HG03565 (cell line): ENCODE data around the gene FEV.

Source experiments
- ATAC-seq: cut with Tn5 transposase; IDR thresholded peaks from one replicate; pipeline ENCODE4 v1.9.1; 2021; ENCODE audit warnings: mild to moderate bottlenecking, moderate library complexity; ENCODE audit not compliant: unreplicated experiment

Gene FEV

DNA sequence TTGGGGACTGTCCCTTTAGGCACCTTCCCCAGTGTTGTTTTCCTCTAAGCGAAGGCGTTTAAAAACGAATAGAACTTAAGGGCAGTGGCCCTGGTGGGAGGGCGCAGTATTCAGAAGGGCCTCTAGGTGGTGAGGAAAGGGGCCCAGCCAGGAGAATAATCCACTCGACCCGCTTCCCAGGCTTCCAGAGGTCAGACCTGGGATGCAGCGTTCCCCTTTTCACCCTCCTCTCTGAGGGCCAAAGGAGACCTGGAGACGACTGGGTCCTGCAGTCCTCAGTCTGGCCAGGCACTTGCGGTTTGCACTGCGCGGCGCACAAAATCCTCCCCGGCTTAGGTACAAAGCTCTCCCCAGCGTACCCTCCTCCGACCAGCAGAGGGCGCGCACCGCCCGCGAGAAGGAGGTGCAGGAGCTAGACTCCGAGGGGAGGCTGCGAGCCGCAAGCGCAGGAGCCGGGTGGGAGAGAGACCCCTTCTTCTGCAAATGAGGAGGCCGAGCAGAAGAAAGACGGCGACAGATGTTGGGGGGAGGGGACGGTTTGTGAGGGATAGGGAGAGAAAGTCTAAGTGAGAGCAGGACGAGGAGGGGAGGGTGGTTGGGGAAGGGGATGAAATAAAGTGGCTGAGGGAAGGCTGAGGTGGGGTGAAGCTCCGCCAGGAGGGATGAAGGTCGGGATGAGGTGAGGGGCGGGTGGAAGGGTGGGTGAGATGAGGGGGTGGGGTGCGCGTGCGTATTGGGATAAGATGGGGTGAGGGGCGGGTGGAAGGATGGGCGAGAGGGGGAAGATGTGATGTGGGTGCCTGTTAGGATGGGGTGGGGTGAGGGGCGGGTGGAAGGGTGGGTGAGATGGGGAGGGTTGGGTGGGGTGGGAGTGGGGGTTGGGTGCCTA is 4.9 kb downstream of the FEV start:
- ATAC-seq = peak; percentile 87

DNA sequence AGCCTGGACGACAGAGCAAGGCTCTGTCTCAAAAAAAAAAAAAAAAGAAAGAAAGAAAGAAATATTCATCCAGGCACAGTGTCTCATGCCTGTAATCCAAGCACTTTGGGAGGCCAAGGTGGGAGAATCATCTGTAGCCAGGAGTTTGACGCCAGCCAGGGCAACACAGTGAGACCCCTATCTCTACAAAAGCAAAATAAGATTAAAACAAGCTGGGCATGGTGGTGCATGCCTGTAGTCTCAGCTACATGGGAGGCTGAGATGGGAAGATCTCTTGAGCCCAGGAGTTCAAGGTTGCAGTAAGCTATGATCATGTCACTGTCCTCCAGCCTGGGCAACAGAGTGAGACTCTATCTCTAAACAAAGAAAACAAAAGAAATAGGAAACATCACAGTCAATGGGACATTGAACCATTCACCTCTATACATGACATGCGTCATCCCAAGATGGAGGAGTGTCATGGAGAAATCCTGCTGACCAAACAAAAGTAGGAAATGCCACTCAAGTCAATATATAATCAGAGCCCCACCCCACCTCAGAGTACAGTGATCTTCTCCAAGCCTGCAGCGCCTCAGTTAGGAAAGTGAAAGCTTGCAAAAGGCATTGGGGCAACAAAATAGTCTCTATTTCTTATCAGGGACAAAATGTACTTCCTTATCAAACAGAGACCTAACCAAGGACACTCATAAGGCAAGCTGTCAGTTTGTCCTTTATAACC is 9.8 kb downstream of the FEV start:
- ATAC-seq = no peak

DNA sequence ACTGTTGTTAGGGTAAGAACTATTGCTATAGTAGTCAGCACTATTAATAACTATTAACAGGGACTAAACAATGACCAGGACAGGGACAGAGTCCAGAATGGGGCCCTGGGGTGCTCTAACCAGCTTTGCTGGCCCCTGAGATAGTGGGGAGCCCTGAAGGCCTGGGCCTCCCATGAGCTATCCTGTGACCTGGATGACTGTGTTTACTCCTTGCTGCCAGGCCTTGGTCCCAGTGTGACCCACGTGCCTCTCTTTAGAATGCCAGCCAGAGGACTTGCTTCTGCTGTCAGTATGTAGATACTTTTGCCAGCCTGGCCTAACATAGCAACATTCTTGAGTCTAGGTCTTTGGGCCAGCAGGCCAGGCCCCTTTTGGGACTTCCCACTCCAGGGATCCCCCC is 14.1 kb downstream of the FEV start:
- no peak for ATAC-seq

DNA sequence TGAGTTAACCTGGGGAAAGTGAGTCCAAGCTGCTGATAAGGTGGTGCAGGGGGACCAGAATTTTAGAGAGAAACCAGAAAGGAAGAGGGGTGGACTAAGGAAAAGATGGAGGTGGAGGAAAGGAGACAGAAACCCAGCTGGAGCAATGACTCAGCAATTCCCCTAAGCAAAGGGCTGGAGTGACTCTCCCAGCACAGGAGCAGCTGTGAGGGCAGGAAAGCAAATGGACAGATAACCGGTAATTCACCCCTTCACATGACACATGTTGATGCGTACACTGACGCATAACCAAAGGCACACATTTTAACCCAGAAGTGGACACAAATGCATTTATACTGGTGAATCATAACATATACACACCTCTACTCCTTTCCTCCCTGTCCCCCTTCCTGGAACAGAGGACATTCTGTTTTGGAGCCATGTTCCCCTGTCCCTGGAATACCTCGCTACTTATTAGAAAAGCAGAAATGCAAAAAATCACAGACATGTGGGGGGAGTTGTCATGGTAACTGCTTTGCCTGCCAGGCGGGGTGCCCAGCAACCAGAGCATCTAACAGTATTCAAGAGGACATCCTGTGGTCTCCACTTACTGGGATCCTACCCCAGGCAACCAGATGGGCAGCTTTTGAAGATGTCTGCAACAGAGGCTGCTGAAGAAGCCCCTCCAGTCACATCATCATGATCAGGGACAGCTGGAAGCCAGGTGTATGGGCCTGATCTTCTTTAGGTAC is 20.8 kb downstream of the FEV start:
- no peak for ATAC-seq

DNA sequence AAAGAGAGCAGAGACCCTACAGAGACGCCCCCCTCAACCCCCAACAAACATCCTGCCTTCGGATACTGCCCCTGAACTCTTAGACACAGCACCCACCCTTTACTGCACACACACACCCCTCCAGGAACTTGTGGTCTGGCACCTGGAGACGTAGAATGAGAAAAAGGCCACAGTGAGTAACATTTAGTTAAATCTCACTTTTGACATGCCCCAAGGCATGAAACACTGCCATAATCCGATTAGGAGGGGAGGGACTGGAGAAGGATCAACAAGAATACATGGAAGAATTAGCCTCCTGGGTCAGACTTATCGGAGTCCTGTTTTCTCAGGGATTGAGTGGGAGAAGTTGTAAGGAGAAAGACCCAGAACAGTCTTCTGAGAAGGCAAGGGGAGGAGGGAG is 21.4 kb downstream of the FEV start:
- no peak for ATAC-seq

DNA sequence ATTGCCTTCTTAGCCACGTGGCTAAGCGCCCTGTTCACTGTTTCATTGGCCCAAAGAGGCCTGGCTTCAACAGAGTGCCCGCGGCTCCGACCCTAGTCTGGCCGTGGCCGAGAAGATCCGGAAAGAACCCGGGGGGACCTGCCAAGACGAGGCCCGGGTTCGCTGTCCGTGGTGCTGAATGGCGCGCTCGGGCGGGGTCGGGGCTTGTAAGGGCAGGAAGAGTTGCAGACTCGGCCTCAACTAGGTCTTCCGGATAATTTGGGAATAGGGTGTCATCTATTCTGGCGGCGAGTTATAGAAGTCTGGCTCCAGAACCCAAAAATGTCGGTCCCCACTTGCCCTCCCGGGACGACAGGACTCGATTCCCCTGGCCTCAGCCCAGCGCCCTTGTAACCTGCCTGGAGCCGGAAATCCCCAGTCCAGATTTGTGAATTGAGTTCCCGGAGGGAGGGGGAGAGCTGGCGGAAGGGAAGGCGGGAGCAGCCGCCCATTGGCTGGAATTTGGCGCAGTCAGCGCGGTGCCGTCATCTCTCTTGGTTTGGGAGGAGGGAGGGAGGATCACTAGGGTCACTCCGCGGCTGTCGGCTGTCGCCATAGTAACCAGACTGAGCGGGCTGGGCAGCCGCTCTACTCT is 22.0 kb downstream of the FEV start:
- no peak for ATAC-seq

DNA sequence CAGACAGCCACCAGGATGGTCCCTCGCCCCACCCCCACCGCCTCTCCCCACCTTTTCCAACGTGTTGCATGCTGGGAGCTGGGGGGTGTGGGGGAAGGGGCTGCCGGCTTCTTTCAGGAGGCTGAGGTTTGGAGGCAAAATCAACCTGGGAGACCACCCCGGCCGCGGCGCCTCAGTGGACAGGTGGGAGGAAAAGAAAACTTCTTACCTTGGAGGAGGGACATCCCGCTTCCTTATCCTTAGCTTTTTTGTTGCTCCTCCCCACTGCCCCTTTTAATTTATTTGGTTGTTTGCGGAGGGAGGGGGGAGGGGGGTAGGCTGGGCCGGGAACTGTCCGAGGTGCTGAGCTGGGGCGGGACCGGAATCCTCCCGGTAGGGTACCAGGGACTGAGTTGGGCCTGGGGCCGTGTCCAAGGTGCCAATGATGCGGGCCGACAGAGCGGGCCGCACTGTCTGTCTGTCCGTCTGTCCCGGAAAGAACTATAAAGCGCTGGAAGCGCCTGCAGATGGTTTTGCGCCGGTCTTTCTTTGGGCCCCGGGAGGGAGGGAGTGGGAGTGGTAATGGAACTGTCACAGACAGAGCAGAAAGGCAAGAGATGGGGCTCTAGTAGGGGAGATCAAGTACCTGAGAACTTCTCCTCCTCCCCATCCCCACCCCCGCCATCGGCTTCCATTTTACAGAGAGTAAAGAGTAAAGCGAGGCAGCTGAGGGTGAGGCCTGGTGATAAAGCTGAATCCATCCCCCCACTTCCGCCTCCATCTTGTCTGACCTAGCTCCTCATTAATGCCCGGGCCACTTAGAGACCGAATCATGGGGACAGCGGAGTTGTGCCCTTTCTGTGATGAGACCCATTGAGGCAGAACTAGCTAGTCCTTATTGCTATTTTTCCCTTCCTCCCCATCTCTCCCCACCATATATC is 23.1 kb downstream of the FEV start:
- no peak for ATAC-seq

DNA sequence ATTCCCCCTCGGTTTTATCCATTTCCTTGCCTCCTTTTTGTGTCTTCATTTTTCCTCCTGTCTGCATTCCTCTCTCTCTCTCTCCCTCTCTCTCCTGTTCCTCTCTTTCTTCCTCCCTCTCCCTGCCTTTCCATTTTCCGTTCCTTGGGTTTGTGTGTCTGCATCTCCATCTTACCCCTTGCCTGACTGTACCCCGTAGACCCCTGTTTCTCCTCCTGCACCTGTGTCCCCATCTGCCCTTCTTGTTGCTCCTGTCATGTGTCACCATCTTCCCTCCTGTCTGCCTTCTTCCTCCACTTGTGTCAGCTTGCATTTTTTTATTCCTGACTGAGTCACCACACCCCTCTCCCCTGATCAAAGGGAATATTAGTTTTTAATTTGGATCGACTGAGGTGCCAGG is 23.8 kb downstream of the FEV start:
- no peak for ATAC-seq

DNA sequence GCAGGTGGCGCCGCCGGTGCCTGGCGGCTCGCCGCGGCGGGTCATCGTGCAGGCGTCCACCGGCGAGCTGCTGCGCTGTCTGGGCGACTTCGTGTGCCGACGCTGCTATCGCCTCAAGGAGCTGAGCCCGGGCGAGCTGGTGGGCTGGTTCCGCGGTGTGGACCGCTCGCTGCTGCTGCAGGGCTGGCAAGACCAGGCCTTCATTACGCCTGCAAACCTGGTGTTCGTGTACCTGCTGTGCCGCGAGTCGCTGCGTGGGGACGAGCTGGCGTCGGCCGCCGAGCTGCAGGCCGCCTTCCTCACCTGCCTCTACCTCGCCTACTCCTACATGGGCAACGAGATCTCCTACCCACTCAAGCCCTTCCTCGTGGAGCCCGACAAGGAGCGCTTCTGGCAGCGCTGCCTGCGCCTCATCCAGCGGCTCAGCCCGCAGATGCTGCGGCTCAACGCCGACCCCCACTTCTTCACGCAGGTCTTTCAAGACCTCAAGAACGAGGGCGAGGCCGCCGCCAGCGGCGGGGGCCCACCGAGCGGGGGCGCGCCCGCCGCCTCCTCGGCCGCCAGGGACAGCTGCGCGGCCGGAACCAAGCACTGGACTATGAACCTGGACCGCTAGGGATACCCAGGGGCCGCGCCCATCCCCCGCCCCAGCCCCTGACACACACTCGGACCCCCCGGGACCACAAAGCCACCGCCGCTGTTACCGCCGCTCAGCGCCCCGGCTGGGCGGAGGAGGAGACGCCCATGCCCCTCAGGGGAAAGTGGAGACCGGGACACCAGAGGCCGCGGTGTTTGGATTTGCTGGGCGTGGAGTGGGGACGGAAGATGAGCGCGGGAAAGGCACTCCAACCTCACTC is 24.4 kb downstream of the FEV start:
- ATAC-seq = no peak

DNA sequence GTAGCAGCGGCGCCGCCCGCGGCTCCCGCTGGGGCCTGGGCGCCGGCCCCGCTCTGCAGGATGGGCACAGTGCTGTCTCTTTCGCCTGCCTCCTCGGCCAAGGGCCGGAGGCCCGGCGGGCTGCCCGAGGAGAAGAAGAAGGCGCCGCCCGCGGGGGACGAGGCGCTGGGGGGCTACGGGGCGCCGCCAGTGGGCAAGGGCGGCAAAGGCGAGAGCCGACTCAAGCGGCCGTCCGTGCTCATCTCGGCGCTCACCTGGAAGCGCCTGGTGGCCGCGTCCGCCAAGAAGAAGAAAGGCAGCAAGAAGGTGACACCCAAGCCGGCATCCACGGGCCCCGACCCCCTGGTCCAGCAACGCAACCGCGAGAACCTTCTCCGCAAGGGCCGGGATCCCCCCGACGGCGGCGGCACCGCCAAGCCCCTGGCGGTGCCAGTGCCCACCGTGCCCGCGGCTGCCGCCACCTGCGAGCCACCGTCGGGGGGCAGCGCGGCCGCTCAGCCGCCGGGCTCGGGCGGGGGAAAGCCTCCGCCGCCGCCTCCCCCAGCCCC is 25.1 kb downstream of the FEV start:
- ATAC-seq = peak; percentile 14

DNA sequence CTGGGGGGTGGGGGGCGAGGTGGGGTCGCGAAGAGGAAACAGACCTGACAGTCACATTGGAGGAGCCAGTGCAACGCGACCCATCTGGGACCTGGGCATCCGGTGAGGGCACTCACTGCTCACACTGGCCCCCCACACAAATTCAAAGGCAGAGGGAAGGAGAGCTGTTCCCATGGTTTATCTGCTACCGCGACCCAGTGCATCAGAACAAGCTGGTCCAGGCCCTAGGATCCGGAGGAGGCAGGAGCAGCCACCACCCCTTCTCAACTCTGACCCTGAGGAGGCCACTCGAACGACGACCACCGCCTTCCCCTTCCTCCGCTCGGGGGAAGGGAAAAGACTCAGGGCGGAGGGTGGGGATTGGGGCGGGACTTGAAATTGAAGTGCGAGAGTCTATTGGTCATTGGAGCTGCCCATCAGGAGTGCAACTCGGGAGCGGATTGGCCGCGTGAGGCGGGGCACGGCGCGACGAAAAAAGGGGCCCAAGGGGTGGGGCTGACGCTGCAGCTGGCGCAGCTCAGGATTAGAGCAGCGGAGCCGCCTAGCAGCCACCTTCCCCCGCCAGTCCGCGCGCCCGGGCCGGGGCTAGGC is 25.7 kb downstream of the FEV start, which contains the start of gene CDK5R2:
Gene CDK5R2, plus strand, starts transcription at position 526 of the 591 bp plus-strand sequence. CDS start 155 bp downstream, outside the sequence.
- ATAC-seq = peak; percentile 94

DNA sequence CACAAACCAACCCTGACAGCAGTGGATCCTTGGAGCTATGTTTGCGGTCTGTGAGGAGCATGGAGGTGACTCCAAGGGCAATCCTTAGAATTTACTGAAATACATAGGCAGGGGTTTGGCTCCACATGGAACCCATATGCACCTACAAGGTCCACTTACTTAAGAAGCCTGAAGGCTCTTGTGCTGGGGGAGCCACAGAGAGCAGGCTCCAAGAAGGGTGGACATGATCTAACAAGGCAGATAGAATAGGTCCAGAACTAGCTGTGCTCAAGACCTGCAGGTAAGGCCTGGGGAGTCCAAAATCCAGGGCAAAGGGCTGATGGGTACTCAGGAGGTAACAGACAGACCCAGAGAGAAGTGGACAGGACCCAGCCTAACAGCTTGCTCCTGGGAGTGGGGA is 26.7 kb downstream of the FEV start:
- ATAC-seq = no peak

DNA sequence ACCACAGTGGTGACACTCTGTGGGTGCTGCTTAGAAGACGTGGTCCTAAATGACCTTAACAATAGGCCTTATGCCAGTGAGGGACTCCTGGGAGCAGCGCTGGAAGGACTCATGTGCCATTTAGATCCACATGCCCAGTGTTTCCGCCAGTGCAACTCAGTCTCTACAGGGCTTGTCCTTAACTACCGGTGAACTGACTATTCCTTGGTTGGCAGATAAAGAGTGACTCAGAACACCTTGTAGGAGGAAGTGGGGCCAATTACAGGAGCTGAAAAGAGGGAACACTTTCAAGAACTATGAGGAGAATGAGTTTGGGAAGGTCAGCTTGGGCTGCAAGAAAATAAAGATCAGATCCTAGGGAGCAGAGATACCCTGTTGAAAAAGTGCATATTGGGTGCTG is 27.3 kb downstream of the FEV start:
- ATAC-seq = no peak

DNA sequence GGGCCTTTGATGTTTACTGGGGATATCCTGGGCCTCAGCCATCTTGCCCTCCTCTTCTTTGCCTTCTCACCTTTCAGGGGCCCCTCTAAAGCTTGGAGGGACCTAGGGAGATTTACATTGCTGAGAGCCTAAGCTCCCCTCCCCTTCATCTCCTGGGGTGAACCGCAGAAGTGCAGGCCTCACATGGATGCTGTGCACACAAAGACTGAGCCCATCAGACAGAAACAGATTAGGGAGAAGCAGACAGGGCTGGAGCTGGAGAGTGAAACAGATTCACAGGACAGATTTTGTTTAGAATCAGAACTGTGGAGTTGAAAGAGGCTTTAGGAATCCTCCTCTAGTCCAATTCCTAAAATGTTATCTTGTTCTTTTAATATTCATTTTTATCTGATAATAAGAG is 28.9 kb downstream of the FEV start:
- ATAC-seq = no peak

DNA sequence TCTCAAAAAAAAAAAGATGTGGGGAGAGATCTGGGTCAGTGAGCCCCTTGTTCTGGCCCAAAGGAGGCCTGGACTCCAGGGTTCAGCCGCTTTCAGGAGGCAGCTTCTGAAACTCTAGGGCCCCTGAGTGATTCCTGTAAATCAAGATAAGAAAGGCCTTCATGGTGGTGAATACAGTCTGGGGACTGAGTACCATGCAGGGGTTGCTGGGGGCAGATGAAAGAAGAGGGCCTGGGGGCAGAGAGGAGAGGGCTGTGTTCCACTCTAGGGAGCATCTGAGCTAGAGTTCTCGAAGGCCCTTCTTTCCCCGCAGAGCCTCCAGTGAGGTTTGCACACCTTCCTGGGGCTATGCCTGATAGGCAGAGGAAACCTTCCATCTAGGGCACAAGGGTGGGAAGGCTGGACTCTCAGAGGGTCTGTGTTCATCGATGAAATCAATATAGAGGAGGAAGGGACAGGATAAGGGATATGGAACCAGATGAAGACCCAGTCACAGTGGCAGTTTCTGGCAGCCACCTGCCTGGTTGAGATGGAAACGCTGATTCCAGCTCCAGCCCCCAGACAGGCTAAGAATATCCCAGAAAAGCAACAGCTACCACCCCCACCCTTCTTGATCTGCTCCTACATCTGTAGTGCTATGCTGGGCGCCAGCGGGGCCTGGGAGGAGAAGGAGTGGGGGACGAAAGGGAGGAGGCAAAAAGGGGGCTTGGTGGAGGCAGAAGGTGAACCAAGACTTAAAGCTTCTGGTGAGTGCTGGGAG is 30.3 kb downstream of the FEV start:
- no peak for ATAC-seq

DNA sequence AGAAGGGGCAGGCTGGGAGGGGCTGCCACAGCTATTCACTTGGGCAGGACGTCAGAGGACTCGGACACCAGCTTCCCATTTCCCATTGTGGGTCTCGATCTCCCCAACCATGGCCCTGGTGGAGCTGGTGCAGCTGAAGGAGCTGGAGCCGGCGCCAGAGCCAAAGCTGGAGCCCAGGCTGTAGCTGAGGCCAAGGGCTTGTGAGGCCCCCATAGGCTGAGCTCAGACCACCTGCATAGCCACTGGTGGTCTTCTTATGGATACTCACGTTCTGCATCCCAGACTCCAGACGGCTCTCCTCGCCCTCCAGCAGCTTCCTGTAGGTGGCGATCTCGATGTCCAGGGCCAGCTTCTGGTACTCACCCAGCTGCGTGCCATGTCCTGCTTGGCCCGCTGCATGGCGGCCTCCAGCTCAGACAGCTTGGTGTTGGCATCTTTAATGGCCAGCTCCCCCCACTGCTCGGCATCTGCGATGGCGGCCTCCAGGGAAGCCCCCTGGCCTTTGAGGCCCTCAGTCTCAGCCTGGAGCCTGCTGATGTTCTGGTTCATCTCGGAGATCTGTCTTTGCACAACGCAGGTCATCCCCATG is 31.5 kb downstream of the FEV start:
- ATAC-seq = no peak

DNA sequence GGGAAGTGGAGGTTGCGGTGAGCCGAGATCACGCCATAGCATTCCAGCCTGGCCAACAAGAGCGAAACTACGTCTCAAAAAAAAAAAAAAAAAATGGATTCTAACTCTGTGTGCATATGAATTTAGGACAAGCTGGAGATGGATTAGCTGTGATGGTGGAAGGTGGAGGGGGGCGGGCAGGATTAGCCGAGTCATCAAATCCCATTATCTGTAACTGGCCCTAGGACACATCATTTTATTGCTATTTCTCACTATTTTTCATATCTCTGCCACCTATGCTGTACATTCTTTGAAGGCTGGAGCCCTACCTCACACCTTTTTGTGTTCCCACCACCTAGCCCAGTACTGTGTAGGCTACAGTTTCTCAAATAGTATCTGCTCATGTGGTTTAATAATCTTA is 32.8 kb downstream of the FEV start:
- ATAC-seq = no peak
